CD4-positive, alpha-beta memory T cell (primary cell): ENCODE data around the gene TRPC1. TPM values are rescaled to one million over a fixed set of nuclear protein-coding genes. Genes with fewer than 3 reads are reported as not detected.

Source experiments
- CTCF ChIA-PET: fragments of 350-600 bp; sonication (Branson Sonifier 250); formaldehyde crosslinking; loops from one replicate; lab custom pipeline; 2021; ENCODE audit warnings: inconsistent platforms; ENCODE audit not compliant: partially characterized antibody; lab: Charles Lee
- POLR2A ChIA-PET: fragments of 350-600 bp; sonication (Branson Sonifier 250); formaldehyde crosslinking; loops from one replicate; lab custom pipeline; 2021; ENCODE audit not compliant: partially characterized antibody; lab: Charles Lee
- DNase-seq, 5 donors: peaks; one replicate each; pipeline versions ENCODE4 v3.0.0 to v3.0.0-alpha.2; 2020 to 2022; ENCODE audit warnings: mixed read lengths in 1 of 5
- H3K27ac ChIP-seq: one replicate; pipeline ENCODE4 v1.7.0; 2013; ENCODE audit warnings: low read depth, low read length
- H3K27me3 ChIP-seq: 2 replicates; pipeline ENCODE4 v1.7.0; 2013; ENCODE audit warnings: mild to moderate bottlenecking, low read length, moderate library complexity; ENCODE audit not compliant: insufficient read depth
- H3K36me3 ChIP-seq: 2 replicates; pipeline ENCODE4 v1.7.0; 2013; ENCODE audit warnings: mild to moderate bottlenecking, low read length, moderate library complexity; ENCODE audit not compliant: insufficient read depth
- H3K4me1 ChIP-seq: 2 replicates; pipeline ENCODE4 v1.7.0; 2013; ENCODE audit warnings: mild to moderate bottlenecking, low read length, moderate library complexity; ENCODE audit not compliant: insufficient read depth
- H3K4me3 ChIP-seq, 2 donors: one replicate each; pipeline ENCODE4 v1.7.0; 2013; ENCODE audit warnings: low read length in 2 of 2, mild to moderate bottlenecking in 1 of 2
- H3K9me3 ChIP-seq, 2 donors: one replicate each; pipeline ENCODE4 v1.7.0; 2013; ENCODE audit warnings: low read length in 2 of 2, control low read depth in 1 of 2; ENCODE audit not compliant: control insufficient read depth in 1 of 2
- H3K27ac Mint-ChIP-seq, 7 donors: one replicate each; pipeline ENCODE4 v1.8.0; 2020 to 2021; ENCODE audit warnings: mixed read lengths in 7 of 7, mild to moderate bottlenecking in 6 of 7, inconsistent platforms in 3 of 7, moderate library complexity in 3 of 7
- H3K27me3 Mint-ChIP-seq, 2 donors: one replicate each; pipeline ENCODE4 v1.8.0; 2020 to 2021; ENCODE audit warnings: mixed read lengths in 2 of 2
- H3K36me3 Mint-ChIP-seq, 2 donors: one replicate each; pipeline ENCODE4 v1.8.0; 2020 to 2021; ENCODE audit warnings: mixed read lengths in 2 of 2, inconsistent platforms in 1 of 2, mild to moderate bottlenecking in 1 of 2
- H3K4me1 Mint-ChIP-seq, 4 donors: one replicate each; pipeline ENCODE4 v1.8.0; 2020 to 2021; ENCODE audit warnings: mixed read lengths in 4 of 4, mild to moderate bottlenecking in 1 of 4
- H3K4me3 Mint-ChIP-seq, 8 donors: one replicate each; pipeline ENCODE4 v1.8.0; 2020 to 2021; ENCODE audit warnings: mixed read lengths in 8 of 8, mild to moderate bottlenecking in 7 of 8, moderate library complexity in 6 of 8, inconsistent platforms in 3 of 8
- H3K9me3 Mint-ChIP-seq, 8 donors: one replicate each; pipeline ENCODE4 v1.8.0; 2020 to 2021; ENCODE audit warnings: mixed read lengths in 8 of 8, mild to moderate bottlenecking in 5 of 8, inconsistent platforms in 3 of 8, moderate library complexity in 1 of 8
- intact Hi-C: fragments of 100-400 bp; cut with micrococcal nuclease; formaldehyde crosslinking; loops from one replicate; pipeline ENCODE4 v1.15.1; 2023
- polyA plus RNA-seq, 2 donors: library from polyadenylated mRNA; unstranded; fragments of 300-500 nt; fragmentation: Illumina TruSeq; gene quantifications; one replicate each; pipeline ENCODE4 v1.2.3, GENCODE V29; 2021
- total RNA-seq, 2 experiments: library from RNA; stranded (reverse); gene quantifications; one replicate each; pipeline ENCODE4 v1.2.3, GENCODE V29; 2021

TRPC1 gene
- total and polyA plus RNA-seq, 4 experiments from 2014 or later = 1.5 to 8.8 (median 3.8) TPM

DNA sequence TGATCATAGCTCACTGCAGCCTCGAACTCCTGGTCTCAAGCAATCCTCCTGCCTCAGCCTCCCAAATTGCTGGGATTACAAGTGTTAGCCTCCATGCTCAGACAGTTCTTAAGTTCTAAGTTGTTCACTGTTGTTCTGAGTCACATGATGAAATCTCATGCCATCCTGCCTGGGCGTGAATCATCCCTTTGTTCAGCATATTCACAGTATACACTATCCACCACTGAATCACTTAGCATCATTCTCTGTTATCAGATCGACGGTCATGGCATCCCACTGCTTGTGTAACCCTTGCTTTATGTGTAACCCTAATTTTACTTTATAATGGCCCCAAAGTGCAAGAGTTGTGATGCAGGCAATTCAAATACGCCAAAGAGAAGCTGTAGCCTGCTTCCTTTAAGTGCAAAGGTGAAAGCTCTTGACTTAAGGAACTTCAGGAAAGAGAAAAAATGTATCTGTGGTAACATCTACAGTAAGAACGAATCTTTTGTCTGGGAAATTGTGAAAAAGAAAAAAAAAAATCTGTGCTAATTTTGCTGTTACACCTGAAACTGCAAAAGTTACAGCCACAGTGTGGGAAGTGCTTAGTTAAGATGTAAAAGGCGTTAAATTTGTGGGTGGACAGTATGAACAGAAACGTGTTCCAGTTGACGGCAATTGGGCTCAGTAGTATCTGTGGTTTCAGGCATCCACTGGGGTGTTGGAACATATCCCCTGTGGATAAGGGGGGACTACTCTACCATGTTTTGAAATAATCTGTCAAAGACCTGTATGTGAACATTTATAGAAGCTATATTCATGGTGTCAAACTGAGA is 84.5 kb downstream of the TRPC1 start:
- intact Hi-C loops = no loop called here
- Mint-ChIP-seq H3K9me3 (peaks cover 0 to 2% (median 0%) of the 10 kb centered on the region in 8 donors), H3K4me1 (no peaks in the 10 kb centered on the region), H3K4me3 (no peak overlapping the region), H3K36me3 (peaks cover 0 to 5% of the 10 kb centered on the region in 2 donors), H3K27me3 (peaks cover 3 to 9% of the 10 kb centered on the region in 2 donors), H3K27ac (no peak overlapping the region)
- H3K4me1 ChIP-seq = no peaks in the 10 kb centered on the region
- CTCF ChIA-PET = no interaction called here
- H3K4me3 ChIP-seq = no peak overlapping the region
- H3K27me3 ChIP-seq = no peaks in the 10 kb centered on the region
- no peaks in the 10 kb centered on the region for H3K36me3 ChIP-seq
- H3K9me3 ChIP-seq = no peaks in the 10 kb centered on the region
- H3K27ac ChIP-seq = no peak overlapping the region
- POLR2A ChIA-PET = no interaction called here
- DNase-seq = no peak

DNA sequence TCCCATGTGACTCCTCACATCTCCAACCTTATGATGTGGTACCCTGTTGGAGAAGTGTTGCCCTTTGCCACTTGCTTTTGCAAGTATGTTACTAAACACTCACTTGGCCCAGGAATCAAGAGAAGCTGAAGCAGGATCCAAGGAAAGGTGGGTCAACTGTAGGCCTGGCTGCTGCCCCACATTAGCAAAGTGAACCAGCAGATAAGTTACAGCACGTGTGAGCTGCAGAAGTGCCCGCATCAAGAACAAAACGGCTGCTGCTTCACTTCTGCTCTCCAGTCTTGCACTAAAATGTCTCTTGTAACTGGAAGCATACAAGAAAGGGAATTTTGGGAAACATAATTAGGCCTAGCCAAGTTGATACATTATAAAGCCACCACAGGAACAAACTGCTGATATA is 85.4 kb downstream of the TRPC1 start:
- intact Hi-C loops = no loop called here
- POLR2A ChIA-PET = no interaction called here
- H3K4me3 Mint-ChIP-seq = no peak overlapping the region
- Histone ChIP-seq H3K27ac (no peak overlapping the region), H3K4me3 (no peak overlapping the region), H3K27me3 (no peaks in the 10 kb centered on the region), H3K9me3 (no peaks in the 10 kb centered on the region), H3K4me1 (no peaks in the 10 kb centered on the region), H3K36me3 (no peaks in the 10 kb centered on the region)
- no peaks in the 10 kb centered on the region for H3K4me1 Mint-ChIP-seq
- no peak overlapping the region for H3K27ac Mint-ChIP-seq
- peaks cover 0 to 3% of the 10 kb centered on the region in 2 donors for H3K36me3 Mint-ChIP-seq
- CTCF ChIA-PET = interaction anchor here (0.6 kb wide), 1 partner anchor 375 kb away, joined by 3 read pairs; no protein-coding TSS in a partner anchor
- DNase-seq = no peak
- H3K9me3 Mint-ChIP-seq = peaks cover 0 to 2% (median 0%) of the 10 kb centered on the region in 8 donors
- H3K27me3 Mint-ChIP-seq = peaks cover 3 to 9% of the 10 kb centered on the region in 2 donors

DNA sequence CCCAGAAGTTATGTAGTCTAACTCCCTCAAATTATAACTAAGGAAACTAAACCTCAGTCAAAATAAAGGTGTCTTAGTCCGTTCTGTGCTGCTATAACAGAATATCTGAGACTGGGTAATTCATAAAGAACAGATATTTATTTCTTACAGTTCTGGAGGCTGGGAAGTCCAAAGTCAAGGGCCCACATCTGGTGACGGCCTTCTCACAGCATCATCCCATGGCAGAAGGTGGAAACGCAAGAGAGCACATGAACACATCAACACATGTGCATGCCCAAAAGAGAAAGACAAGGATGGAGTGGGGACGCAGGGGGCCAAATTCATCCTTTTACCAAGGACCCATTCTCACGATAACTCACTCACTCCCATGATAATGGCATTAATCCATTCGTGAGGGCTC is 92.0 kb downstream of the TRPC1 start:
- H3K9me3 Mint-ChIP-seq = peaks cover 0 to 2% (median 0%) of the 10 kb centered on the region in 8 donors
- Histone ChIP-seq H3K36me3 (no peaks in the 10 kb centered on the region), H3K27ac (no peak overlapping the region), H3K4me3 (no peak overlapping the region), H3K9me3 (no peaks in the 10 kb centered on the region), H3K27me3 (no peaks in the 10 kb centered on the region), H3K4me1 (no peaks in the 10 kb centered on the region)
- POLR2A ChIA-PET = no interaction called here
- no peak for DNase-seq
- H3K27me3 Mint-ChIP-seq = peaks cover 8 to 11% of the 10 kb centered on the region in 2 donors
- CTCF ChIA-PET = no interaction called here
- no peak overlapping the region for H3K27ac Mint-ChIP-seq
- intact Hi-C loops = no loop called here
- H3K4me1 Mint-ChIP-seq = no peaks in the 10 kb centered on the region
- no peak overlapping the region for H3K4me3 Mint-ChIP-seq
- no peaks in the 10 kb centered on the region for H3K36me3 Mint-ChIP-seq

DNA sequence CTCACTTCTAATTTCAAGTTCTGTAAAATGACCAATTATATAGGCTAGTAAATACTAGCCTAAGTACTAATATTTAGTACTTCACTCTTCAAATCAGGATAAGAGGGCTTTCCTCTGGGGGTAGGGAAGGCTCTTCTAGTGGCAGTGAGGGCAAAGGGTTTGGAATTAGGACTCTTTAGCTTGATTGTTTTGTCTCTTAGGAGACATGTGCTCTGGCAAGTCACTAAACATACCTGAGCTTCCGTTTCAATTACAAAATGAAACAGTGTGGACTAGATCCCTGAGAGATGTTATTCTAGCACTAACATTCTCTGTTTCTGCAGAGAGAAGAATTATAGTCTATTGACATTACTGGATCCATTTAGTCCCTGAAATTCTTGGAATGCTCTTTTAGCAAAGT is 93.5 kb downstream of the TRPC1 start:
- H3K9me3 ChIP-seq = no peaks in the 10 kb centered on the region
- Mint-ChIP-seq H3K9me3 (peaks cover 0 to 2% (median 0%) of the 10 kb centered on the region in 8 donors), H3K36me3 (no peaks in the 10 kb centered on the region), H3K27me3 (peaks cover 5 to 8% of the 10 kb centered on the region in 2 donors), H3K27ac (no peak overlapping the region), H3K4me1 (no peaks in the 10 kb centered on the region), H3K4me3 (no peak overlapping the region)
- H3K27me3 ChIP-seq = no peaks in the 10 kb centered on the region
- intact Hi-C loops = no loop called here
- H3K4me1 ChIP-seq = no peaks in the 10 kb centered on the region
- no peak overlapping the region for H3K27ac ChIP-seq
- no peak overlapping the region for H3K4me3 ChIP-seq
- CTCF ChIA-PET = interaction anchor here (1.2 kb wide), 1 partner anchor 12 kb away, joined by 4 read pairs; no protein-coding TSS in a partner anchor
- no peak for DNase-seq
- POLR2A ChIA-PET = no interaction called here
- H3K36me3 ChIP-seq = no peaks in the 10 kb centered on the region

DNA sequence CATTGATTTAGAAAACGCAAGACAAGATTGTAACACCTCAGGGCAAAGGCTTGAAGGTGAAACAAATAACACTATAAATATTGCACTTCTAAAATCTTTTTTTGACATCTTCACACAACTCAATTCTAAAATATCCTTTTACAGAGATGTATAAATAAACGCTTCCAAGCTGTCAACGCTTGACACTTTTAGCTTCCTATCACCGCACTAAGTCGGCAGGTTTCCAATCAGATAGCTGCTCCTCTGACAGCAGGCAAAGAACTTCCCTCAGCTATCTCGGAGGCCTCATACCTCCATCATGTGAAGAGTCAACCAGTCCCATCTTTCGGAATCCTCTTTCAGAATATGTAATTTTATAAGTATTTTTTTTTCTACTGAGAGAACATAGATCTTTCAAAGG is 94.1 kb downstream of the TRPC1 start:
- Mint-ChIP-seq H3K27ac (no peak overlapping the region), H3K36me3 (no peaks in the 10 kb centered on the region), H3K9me3 (no peaks in the 10 kb centered on the region), H3K4me1 (no peaks in the 10 kb centered on the region), H3K27me3 (peaks cover 5 to 8% of the 10 kb centered on the region in 2 donors), H3K4me3 (no peak overlapping the region)
- no peak for DNase-seq
- Histone ChIP-seq H3K4me1 (no peaks in the 10 kb centered on the region), H3K4me3 (no peak overlapping the region), H3K27me3 (no peaks in the 10 kb centered on the region), H3K9me3 (no peaks in the 10 kb centered on the region), H3K36me3 (no peaks in the 10 kb centered on the region), H3K27ac (no peak overlapping the region)
- ChIA-PET CTCF (interaction anchor here (1.2 kb wide), 1 partner anchor 11 kb away, joined by 4 read pairs; no protein-coding TSS in a partner anchor), POLR2A (no interaction called here)
- intact Hi-C loops = no loop called here

DNA sequence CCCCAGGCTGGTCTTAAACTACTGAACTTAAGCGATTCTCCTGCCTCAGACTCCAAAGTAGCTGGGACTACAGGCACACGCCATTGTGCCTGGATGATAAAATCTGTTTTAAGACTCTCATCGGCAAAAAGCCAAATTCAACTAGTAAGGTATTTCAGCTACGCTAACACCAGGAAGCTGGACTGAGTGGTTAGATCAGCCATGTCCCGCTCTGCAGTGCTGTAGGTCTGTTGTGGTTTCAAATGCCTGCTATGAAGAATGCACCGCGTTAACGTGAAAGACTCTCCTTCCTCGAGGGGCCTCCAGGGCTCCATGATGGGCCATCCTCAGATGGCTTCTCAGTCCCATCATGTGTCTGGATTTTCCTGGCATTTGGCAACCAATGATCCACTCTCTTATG is 94.8 kb downstream of the TRPC1 start:
- no peaks in the 10 kb centered on the region for H3K27me3 ChIP-seq
- ChIA-PET POLR2A (no interaction called here), CTCF (interaction anchor here (1.2 kb wide), 1 partner anchor 11 kb away, joined by 4 read pairs; no protein-coding TSS in a partner anchor)
- H3K27ac Mint-ChIP-seq = no peak overlapping the region
- peaks cover 5 to 10% of the 10 kb centered on the region in 2 donors for H3K27me3 Mint-ChIP-seq
- no peak overlapping the region for H3K4me3 ChIP-seq
- H3K4me1 ChIP-seq = no peaks in the 10 kb centered on the region
- H3K36me3 ChIP-seq = no peaks in the 10 kb centered on the region
- no peak overlapping the region for H3K4me3 Mint-ChIP-seq
- intact Hi-C loops = no loop called here
- no peak for DNase-seq
- H3K27ac ChIP-seq = no peak overlapping the region
- H3K9me3 ChIP-seq = no peaks in the 10 kb centered on the region
- no peaks in the 10 kb centered on the region for H3K9me3 Mint-ChIP-seq
- H3K4me1 Mint-ChIP-seq = no peaks in the 10 kb centered on the region
- H3K36me3 Mint-ChIP-seq = no peaks in the 10 kb centered on the region

DNA sequence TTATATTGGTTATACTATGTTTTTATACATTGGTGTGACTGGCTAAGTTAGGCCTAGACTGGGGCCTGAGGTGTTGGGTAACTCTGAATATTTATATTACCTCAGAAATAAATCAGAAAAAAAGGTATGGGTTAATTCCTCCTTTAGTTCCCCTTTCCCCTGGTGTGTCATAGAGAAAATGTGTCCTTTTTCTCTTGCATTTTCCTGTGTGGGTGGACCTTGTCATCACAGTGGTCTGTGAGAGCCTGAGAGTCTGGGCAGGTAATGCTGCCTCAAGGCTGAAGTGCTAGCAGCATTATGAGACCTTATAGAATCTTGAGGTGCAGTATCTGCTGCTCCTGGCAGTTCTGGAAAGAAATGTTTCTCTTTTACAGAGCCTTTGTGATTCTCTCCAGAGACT is 95.3 kb downstream of the TRPC1 start:
- Mint-ChIP-seq H3K36me3 (no peaks in the 10 kb centered on the region), H3K27ac (no peak overlapping the region), H3K4me3 (no peak overlapping the region), H3K27me3 (peaks cover 5 to 10% of the 10 kb centered on the region in 2 donors), H3K9me3 (no peaks in the 10 kb centered on the region), H3K4me1 (no peaks in the 10 kb centered on the region)
- H3K9me3 ChIP-seq = no peaks in the 10 kb centered on the region
- intact Hi-C loops = no loop called here
- H3K36me3 ChIP-seq = no peaks in the 10 kb centered on the region
- H3K27me3 ChIP-seq = no peaks in the 10 kb centered on the region
- POLR2A ChIA-PET = no interaction called here
- no peak for DNase-seq
- H3K27ac ChIP-seq = no peak overlapping the region
- no peaks in the 10 kb centered on the region for H3K4me1 ChIP-seq
- CTCF ChIA-PET = interaction anchor here (1.2 kb wide), 1 partner anchor 9 kb away, joined by 3 read pairs; no protein-coding TSS in a partner anchor
- H3K4me3 ChIP-seq = no peak overlapping the region
